Liver (tissue), 9 donors: Measurements from ENCODE around the gene HCN3. TPM values are rescaled to one million over a fixed set of nuclear protein-coding genes. Genes with fewer than 3 reads are reported as not detected.

ENCODE experiments used
- DNase-seq: peaks from one replicate; pipeline ENCODE4 v3.0.0-alpha.2; 2017; ENCODE audit warnings: low spot score
- H3K27ac ChIP-seq, 2 donors: one replicate each; pipeline ENCODE4 v1.7.0; 2013; ENCODE audit warnings: inconsistent platforms in 2 of 2, low read length in 2 of 2, control low read depth in 1 of 2, low read depth in 1 of 2, mild to moderate bottlenecking in 1 of 2
- H3K27me3 ChIP-seq, 4 donors: one replicate each; pipeline versions ENCODE4 v1.6.1 to v1.7.0; 2013; ENCODE audit warnings: low read length in 3 of 4, inconsistent platforms in 1 of 4, mild to moderate bottlenecking in 1 of 4, moderate library complexity in 1 of 4; ENCODE audit not compliant: control insufficient read depth in 4 of 4, insufficient read depth in 4 of 4
- H3K36me3 ChIP-seq, 4 donors: one replicate each; pipeline versions ENCODE4 v1.6.1 to v1.7.0; 2013; ENCODE audit warnings: low read length in 3 of 4, mild to moderate bottlenecking in 3 of 4, low read depth in 1 of 4, moderate library complexity in 1 of 4; ENCODE audit not compliant: control insufficient read depth in 4 of 4, insufficient read depth in 3 of 4
- H3K4me1 ChIP-seq, 4 donors: one replicate each; pipeline versions ENCODE4 v1.6.1 to v1.7.0; 2013; ENCODE audit warnings: low read length in 3 of 4, mild to moderate bottlenecking in 3 of 4, moderate library complexity in 1 of 4; ENCODE audit not compliant: control insufficient read depth in 4 of 4, insufficient read depth in 4 of 4
- H3K4me3 ChIP-seq, 3 donors: one replicate each; pipeline versions ENCODE4 v1.6.1 to v1.7.0; 2013; ENCODE audit warnings: low read length in 3 of 3, control low read depth in 1 of 3, low read depth in 1 of 3, mild to moderate bottlenecking in 1 of 3
- H3K9ac ChIP-seq, 2 donors: one replicate each; pipeline ENCODE4 v1.7.0; 2013; ENCODE audit warnings: low read length in 2 of 2, mild to moderate bottlenecking in 2 of 2, moderate library complexity in 2 of 2, control low read depth in 1 of 2, low read depth in 1 of 2
- H3K9me3 ChIP-seq, 4 donors: one replicate each; pipeline versions ENCODE4 v1.6.1 to v1.7.0; 2013; ENCODE audit warnings: low read length in 3 of 4; ENCODE audit not compliant: control insufficient read depth in 4 of 4
- ATF3 ChIP-seq: IDR thresholded peaks from 2 replicates; pipeline ENCODE4 v1.6.1; 2016; ENCODE audit warnings: antibody characterized with exemption
- CTCF ChIP-seq: fragments of 150-350 bp; IDR thresholded peaks from 2 replicates; pipeline ENCODE4 v1.5.1; 2017; ENCODE audit warnings: improper control_type of control experiment, low read depth, low read length; ENCODE audit not compliant: missing input control
- EGR1 ChIP-seq, 2 donors: IDR thresholded peaks; 2 replicates each; pipeline ENCODE4 v1.6.1; 2016 to 2018; ENCODE audit warnings: antibody characterized with exemption in 2 of 2, low read depth in 2 of 2
- FOXA1 ChIP-seq: IDR thresholded peaks from 2 replicates; pipeline ENCODE4 v1.6.1; 2016; ENCODE audit warnings: antibody characterized with exemption
- FOXA2 ChIP-seq: IDR thresholded peaks from 2 replicates; pipeline ENCODE4 v1.6.1; 2016; ENCODE audit warnings: antibody characterized with exemption
- JUND ChIP-seq, 2 donors: IDR thresholded peaks; 2 replicates each; pipeline ENCODE4 v1.6.1; 2016; ENCODE audit warnings: antibody characterized with exemption in 2 of 2
- NR2F2 ChIP-seq: IDR thresholded peaks from 2 replicates; pipeline ENCODE4 v1.6.1; 2016; ENCODE audit warnings: antibody characterized with exemption
- REST ChIP-seq: IDR thresholded peaks from 2 replicates; pipeline ENCODE4 v1.6.1; 2016; ENCODE audit warnings: antibody characterized with exemption, mild to moderate bottlenecking
- RXRA ChIP-seq, 2 donors: IDR thresholded peaks; 2 replicates each; pipeline ENCODE4 v1.6.1; 2017 to 2018; ENCODE audit warnings: antibody characterized with exemption in 2 of 2, mild to moderate bottlenecking in 1 of 2
- SP1 ChIP-seq: IDR thresholded peaks from 2 replicates; pipeline ENCODE4 v1.6.1; 2018; ENCODE audit warnings: antibody characterized with exemption, mild to moderate bottlenecking
- TAF1 ChIP-seq: conservative IDR thresholded peaks from 2 replicates; pipeline ENCODE4 v1.6.1; 2016; ENCODE audit warnings: antibody characterized with exemption, mild to moderate bottlenecking
- YY1 ChIP-seq: IDR thresholded peaks from 2 replicates; pipeline ENCODE4 v1.6.1; 2016; ENCODE audit warnings: antibody characterized with exemption, mild to moderate bottlenecking
- WGBS: extraction: QIAGEN DNeasy Blood & Tissue Kit; methylation state at CpG from one replicate; pipeline ENCODE4 v1.1.7; 2013; 5-methylcytosine and 5-hydroxymethylcytosine counted together
- polyA plus RNA-seq, 2 donors: library from polyadenylated mRNA; stranded (reverse) in 1 of 2; unstranded in 1 of 2; fragments of 200-250 nt in 1 of 2; fragments of >200 nt in 1 of 2; fragmentation: Nextera tagmentation in 1 of 2; extraction: Ambion mirVana in 1 of 2; gene quantifications; one replicate each; pipeline versions ENCODE4 v1.2.1 to v1.2.3, GENCODE V29; 2013 to 2015
- total RNA-seq, 2 donors: library from RNA; depleted of rRNA; stranded (reverse); fragments of >200 nt; gene quantifications; one replicate each; pipeline ENCODE4 v1.2.3, GENCODE V29; 2014
- TF ChIP-seq, protein P1 (sequence below): IDR thresholded peaks from 2 replicates; pipeline ENCODE4 v1.6.1; 2016; ENCODE audit warnings: antibody characterized with exemption
- TF ChIP-seq, protein P2 (sequence below): IDR thresholded peaks from 2 replicates; pipeline ENCODE4 v1.6.1; 2016; ENCODE audit warnings: antibody characterized with exemption
- donor health status: healthy.
- donor health status: healthy.
- donor health status: healthy.
- donor health status: healthy.
- donor health status: healthy.

The HCN3 gene
- total and polyA plus RNA-seq, 4 donors = 0.33 to 1.5 (median 0.93) TPM

- TF ChIP-seq, protein P1, sequence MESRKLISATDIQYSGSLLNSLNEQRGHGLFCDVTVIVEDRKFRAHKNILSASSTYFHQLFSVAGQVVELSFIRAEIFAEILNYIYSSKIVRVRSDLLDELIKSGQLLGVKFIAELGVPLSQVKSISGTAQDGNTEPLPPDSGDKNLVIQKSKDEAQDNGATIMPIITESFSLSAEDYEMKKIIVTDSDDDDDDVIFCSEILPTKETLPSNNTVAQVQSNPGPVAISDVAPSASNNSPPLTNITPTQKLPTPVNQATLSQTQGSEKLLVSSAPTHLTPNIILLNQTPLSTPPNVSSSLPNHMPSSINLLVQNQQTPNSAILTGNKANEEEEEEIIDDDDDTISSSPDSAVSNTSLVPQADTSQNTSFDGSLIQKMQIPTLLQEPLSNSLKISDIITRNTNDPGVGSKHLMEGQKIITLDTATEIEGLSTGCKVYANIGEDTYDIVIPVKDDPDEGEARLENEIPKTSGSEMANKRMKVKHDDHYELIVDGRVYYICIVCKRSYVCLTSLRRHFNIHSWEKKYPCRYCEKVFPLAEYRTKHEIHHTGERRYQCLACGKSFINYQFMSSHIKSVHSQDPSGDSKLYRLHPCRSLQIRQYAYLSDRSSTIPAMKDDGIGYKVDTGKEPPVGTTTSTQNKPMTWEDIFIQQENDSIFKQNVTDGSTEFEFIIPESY = no peak
- TF ChIP-seq REST = no peak
- TF ChIP-seq EGR1 (IDR thresholded peaks at IDR 0.05; ENCODE audit: low read depth in 2 of 2) = no peak
Observed at GRCh38 chr1:155320252-155320651, 43.0 kb downstream of the HCN3 start (continued).

DNA sequence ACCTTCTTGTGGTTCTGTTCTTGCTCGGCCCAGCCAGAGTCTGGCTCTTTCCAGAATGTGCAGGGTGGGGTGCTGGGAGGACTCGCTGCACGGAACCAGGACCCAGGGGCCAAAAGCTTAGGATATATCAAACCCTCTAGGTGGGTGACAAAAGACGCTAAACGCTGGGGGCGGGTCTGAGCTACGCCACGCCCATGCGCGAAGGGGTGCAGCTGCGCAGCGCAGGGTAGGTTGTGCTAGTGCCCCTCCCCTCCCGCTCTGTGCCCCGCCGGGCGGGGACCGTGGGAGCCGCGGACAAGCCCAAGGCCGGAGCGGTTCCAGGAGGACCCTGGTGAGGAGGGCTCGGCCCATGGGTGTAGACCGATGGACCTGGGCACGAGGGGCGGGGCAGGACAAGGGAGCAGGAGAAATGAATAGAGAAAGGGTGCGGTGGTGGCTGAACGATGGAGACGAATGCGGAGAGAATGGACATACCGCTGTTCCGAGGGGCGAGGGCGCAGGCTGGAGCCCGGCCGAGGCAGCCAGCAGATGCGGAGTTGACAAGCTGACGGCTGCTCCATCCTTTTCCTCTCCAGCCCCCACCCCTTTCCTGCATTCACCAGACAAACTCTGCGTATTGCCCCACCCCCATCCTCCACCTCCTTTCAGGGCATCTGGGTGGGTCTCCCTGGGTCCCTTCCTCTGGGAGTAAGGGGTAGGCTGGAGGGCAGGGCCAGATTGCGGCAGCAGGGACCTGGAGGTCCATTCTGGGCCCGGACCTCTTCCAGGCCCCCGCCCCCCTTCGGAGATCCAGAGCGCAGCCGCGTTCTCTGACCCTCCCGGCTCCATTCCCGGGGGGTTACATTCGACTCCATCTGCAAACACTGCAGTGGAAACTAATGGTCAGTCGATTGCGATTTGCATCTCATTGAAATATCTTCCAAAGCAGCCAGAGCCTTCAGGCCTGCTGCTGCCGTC lies 43.7 kb downstream of the HCN3 start, which contains the start of gene RUSC1:
TSS of gene RUSC1 (plus strand) at position 234 of the 957 bp plus-strand sequence. CDS start 880 bp downstream, outside the sequence.
- peak within 1 kb of the TSS; percentile 43 to 49 for H3K27ac ChIP-seq
- no peak for TF ChIP-seq TAF1
- no peak for TF ChIP-seq REST
- no peak for TF ChIP-seq EGR1 (IDR thresholded peaks at IDR 0.05; ENCODE audit: low read depth in 2 of 2)
- no peak for TF ChIP-seq SP1
- TF ChIP-seq RXRA (IDR thresholded peaks at IDR 0.05) = no peak
- TF ChIP-seq, protein P2, sequence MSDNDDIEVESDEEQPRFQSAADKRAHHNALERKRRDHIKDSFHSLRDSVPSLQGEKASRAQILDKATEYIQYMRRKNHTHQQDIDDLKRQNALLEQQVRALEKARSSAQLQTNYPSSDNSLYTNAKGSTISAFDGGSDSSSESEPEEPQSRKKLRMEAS = no peak
- TF ChIP-seq, protein P1 = no peak
- TF ChIP-seq CTCF = no peak
- TF ChIP-seq YY1 = no peak
- no peak for TF ChIP-seq JUND (IDR thresholded peaks at IDR 0.05)
- no peak for TF ChIP-seq FOXA1
- no peak for TF ChIP-seq ATF3
- TF ChIP-seq FOXA2 = no peak
- TF ChIP-seq NR2F2 = no peak
- H3K4me3 ChIP-seq = peak within 1 kb of the TSS in 1 of 3 donors; percentile 35
- H3K27me3 ChIP-seq = no peaks in the 10 kb centered on the region
- 60% methylated on average over 51 of the region's 51 CpGs for WGBS
- H3K9me3 ChIP-seq = no peaks in the 10 kb centered on the region
- H3K9ac ChIP-seq = no peak within 1 kb of the TSS
- peak; percentile 77 for DNase-seq
- peaks cover 0 to 25% (median 15%) of the 10 kb centered on the region in 4 donors for H3K36me3 ChIP-seq
- H3K4me1 ChIP-seq = peaks cover 2 to 36% (median 24%) of the 10 kb centered on the region in 4 donors
